Smooth muscle cell (in vitro differentiated cells): ENCODE measurements around the gene COLEC12. TPM values are rescaled to one million over a fixed set of nuclear protein-coding genes. Genes with fewer than 3 reads are reported as not detected.

ENCODE experiments used
- DNase-seq: peaks from one replicate; lab custom pipeline; 2025; ENCODE audit not compliant: unreplicated experiment; lab: John Stamatoyannopoulos, UW
- H2AFZ ChIP-seq: fragments of 200-600 bp; sonication (generic); 2 replicates; pipeline ENCODE4 v1.6.0; 2016; ENCODE audit warnings: antibody characterized with exemption, low read depth, mild to moderate bottlenecking
- H3F3A ChIP-seq: fragments of 200-600 bp; sonication (generic); 2 replicates; pipeline ENCODE4 v1.6.0; 2017; ENCODE audit warnings: antibody characterized with exemption, low read depth
- H3K27ac ChIP-seq: fragments of 200-600 bp; sonication (generic); 2 replicates; pipeline ENCODE4 v1.5.1; 2016; ENCODE audit warnings: low read depth, mild to moderate bottlenecking
- H3K27me3 ChIP-seq: fragments of 200-600 bp; sonication (generic); 2 replicates; pipeline ENCODE4 v1.6.1; 2016; ENCODE audit warnings: low read depth, mild to moderate bottlenecking
- H3K36me3 ChIP-seq: fragments of 200-600 bp; sonication (generic); 2 replicates; pipeline ENCODE4 v1.5.1; 2016; ENCODE audit warnings: low read depth
- H3K4me1 ChIP-seq: fragments of 200-600 bp; sonication (generic); 2 replicates; pipeline ENCODE4 v1.5.1; 2016; ENCODE audit warnings: low read depth
- H3K4me2 ChIP-seq: fragments of 200-600 bp; sonication (generic); 2 replicates; pipeline ENCODE4 v1.6.0; 2016; ENCODE audit warnings: mild to moderate bottlenecking
- H3K4me3 ChIP-seq: fragments of 200-600 bp; sonication (generic); 2 replicates; pipeline ENCODE4 v1.5.1; 2016; ENCODE audit warnings: mild to moderate bottlenecking
- H3K79me2 ChIP-seq: fragments of 200-600 bp; sonication (generic); 2 replicates; pipeline ENCODE4 v1.6.0; 2016; ENCODE audit warnings: low read depth, mild to moderate bottlenecking
- H3K9ac ChIP-seq: fragments of 200-600 bp; sonication (generic); 2 replicates; pipeline ENCODE4 v1.6.0; 2016; ENCODE audit warnings: low read depth
- H3K9me3 ChIP-seq: fragments of 200-600 bp; sonication (generic); replicated peaks from 2 replicates; pipeline ENCODE4 v1.5.1; 2016; ENCODE audit warnings: low read depth
- H4K20me1 ChIP-seq: fragments of 200-600 bp; sonication (generic); 2 replicates; pipeline ENCODE4 v1.6.0; 2016; ENCODE audit warnings: low read depth
- WGBS: methylation state at CpG from one replicate; pipeline ENCODE4 v1.1.7; 2016; ENCODE audit warnings: low lambda C conversion rate; 5-methylcytosine and 5-hydroxymethylcytosine counted together
- polyA plus RNA-seq: library from polyadenylated mRNA; unstranded; fragments of >200 nt; fragmentation: Nextera tagmentation; extraction: Ambion mirVana; gene quantifications from 2 replicates; pipeline ENCODE4 v1.2.1, GENCODE V29; 2016
- total RNA-seq: library from RNA; depleted of rRNA; stranded (reverse); fragments of >200 nt; gene quantifications from 2 replicates; pipeline ENCODE4 v1.2.3, GENCODE V29; 2014
- TF ChIP-seq, protein P1 (sequence below): fragments of 200-600 bp; sonication (generic); IDR thresholded peaks from 2 replicates; pipeline ENCODE4 v1.5.1; 2017; ENCODE audit warnings: borderline replicate concordance, mild to moderate bottlenecking, antibody characterized with exemption; ENCODE audit not compliant: insufficient read depth, poor library complexity, severe bottlenecking

The COLEC12 gene
- total and polyA plus RNA-seq, 2 experiments from 2014 or later = 10.8 to 13.7 TPM

DNA sequence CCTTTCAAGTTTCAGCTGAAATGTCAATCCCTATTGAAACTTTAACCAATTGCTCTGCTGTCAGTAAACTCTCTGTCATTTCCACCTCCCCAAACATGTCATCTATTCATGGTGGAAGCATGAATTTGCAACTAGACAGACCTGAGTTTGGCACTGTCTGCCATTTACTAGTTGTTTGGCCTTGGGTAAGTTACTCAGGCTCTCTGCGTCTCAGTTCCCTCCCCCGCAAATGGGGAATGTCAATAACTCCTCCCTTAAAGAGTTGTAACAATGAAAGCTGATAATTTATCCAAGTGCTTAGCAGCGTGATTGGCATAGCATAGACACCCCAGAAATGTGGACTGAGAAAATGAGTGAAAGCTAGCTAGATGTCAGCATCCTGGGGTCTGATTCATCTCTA is 159.4 kb downstream of the COLEC12 start:
- Histone ChIP-seq H3F3A (no peaks in the 10 kb centered on the region), H3K27ac (no peak overlapping the region), H3K9me3 (peaks cover 4% of the 10 kb centered on the region), H3K27me3 (no peaks in the 10 kb centered on the region), H3K9ac (no peak overlapping the region), H3K4me3 (no peak overlapping the region), H3K4me1 (no peaks in the 10 kb centered on the region), H3K36me3 (no peaks in the 10 kb centered on the region), H3K79me2 (no peaks in the 10 kb centered on the region), H2AFZ (no peak overlapping the region), H4K20me1 (no peaks in the 10 kb centered on the region), H3K4me2 (no peak overlapping the region)
- TF ChIP-seq, protein P1, sequence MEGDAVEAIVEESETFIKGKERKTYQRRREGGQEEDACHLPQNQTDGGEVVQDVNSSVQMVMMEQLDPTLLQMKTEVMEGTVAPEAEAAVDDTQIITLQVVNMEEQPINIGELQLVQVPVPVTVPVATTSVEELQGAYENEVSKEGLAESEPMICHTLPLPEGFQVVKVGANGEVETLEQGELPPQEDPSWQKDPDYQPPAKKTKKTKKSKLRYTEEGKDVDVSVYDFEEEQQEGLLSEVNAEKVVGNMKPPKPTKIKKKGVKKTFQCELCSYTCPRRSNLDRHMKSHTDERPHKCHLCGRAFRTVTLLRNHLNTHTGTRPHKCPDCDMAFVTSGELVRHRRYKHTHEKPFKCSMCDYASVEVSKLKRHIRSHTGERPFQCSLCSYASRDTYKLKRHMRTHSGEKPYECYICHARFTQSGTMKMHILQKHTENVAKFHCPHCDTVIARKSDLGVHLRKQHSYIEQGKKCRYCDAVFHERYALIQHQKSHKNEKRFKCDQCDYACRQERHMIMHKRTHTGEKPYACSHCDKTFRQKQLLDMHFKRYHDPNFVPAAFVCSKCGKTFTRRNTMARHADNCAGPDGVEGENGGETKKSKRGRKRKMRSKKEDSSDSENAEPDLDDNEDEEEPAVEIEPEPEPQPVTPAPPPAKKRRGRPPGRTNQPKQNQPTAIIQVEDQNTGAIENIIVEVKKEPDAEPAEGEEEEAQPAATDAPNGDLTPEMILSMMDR = no peak
- 94% methylated on average over 3 of the region's 3 CpGs for WGBS
- no peak for DNase-seq

DNA sequence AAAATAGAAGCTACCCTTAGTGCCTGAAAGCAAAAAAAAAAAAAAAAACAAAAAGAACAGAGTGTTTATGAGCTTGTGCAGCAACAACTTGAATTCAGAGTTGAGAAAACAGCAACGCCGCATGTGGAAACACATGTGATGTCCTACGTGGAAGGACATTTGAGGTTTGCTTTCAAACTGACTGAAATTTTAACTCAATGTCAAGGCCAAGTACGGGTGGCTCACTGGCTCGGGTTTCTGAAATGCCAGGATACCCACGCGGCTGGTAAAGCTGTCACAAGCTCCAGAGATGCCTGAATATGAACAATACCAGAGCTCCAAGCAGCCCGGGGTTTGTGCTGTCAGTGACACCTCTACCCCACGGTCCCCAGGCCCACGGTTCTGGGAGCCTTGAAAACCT is 160.5 kb downstream of the COLEC12 start:
- Histone ChIP-seq H3K4me3 (no peak overlapping the region), H3K4me1 (no peaks in the 10 kb centered on the region), H3F3A (no peaks in the 10 kb centered on the region), H3K4me2 (no peak overlapping the region), H2AFZ (no peak overlapping the region), H3K36me3 (no peaks in the 10 kb centered on the region), H4K20me1 (no peaks in the 10 kb centered on the region), H3K9me3 (no peaks in the 10 kb centered on the region), H3K27ac (no peak overlapping the region), H3K27me3 (no peaks in the 10 kb centered on the region), H3K9ac (no peak overlapping the region), H3K79me2 (no peaks in the 10 kb centered on the region)
- 78% methylated on average over 10 of the region's 10 CpGs for WGBS
- TF ChIP-seq, protein P1 = no peak
- no peak for DNase-seq

DNA sequence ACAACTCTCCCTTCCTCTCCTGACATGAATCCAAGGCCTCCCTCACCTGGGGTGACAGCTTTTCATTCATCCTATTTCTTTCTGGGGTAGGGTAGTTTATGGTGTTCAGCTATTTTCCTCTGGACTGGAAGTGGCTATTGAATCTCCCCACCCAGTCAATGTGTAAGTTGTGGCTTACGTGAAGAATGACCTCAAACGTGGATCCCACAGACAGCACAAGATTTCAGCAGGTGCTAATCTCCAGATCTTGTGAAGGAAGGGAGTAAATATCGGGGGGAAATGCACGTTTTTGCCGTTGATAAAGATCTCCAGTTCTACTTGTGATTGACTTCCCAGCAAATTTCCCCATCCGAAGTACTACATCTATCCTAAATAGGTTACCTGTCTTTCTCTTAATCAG is 161.3 kb downstream of the COLEC12 start:
- H3K36me3 ChIP-seq = no peaks in the 10 kb centered on the region
- no peak overlapping the region for H3K9ac ChIP-seq
- no peaks in the 10 kb centered on the region for H3K4me1 ChIP-seq
- no peak overlapping the region for H2AFZ ChIP-seq
- H3K27ac ChIP-seq = no peak overlapping the region
- H3K79me2 ChIP-seq = no peaks in the 10 kb centered on the region
- H3K9me3 ChIP-seq = no peaks in the 10 kb centered on the region
- no peak overlapping the region for H3K4me3 ChIP-seq
- H3F3A ChIP-seq = no peaks in the 10 kb centered on the region
- TF ChIP-seq, protein P1 = no peak
- H3K4me2 ChIP-seq = no peak overlapping the region
- 86% methylated on average over 6 of the region's 6 CpGs for WGBS
- no peaks in the 10 kb centered on the region for H3K27me3 ChIP-seq
- H4K20me1 ChIP-seq = no peaks in the 10 kb centered on the region
- no peak for DNase-seq

DNA sequence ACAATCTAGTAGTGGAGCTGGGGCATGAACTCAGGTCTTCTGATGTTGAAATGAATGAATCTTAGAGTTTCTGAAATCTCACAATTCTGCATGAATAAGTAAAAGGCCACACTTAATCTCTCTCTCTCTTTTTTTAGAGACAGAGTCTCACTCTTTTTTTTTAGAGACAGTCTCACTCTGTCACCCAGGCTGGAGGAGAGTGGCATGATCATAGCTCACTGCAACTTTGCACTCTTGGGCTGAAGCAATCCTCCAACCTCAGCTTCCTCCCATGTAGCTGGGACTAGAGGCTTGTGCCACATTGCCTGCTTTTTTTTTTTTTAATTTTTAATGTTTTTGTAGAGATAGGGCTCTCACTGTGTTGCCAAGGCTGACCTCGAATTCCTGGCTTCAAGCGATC is 163.8 kb downstream of the COLEC12 start:
- Histone ChIP-seq H3K79me2 (no peaks in the 10 kb centered on the region), H3K27ac (no peak overlapping the region), H4K20me1 (no peaks in the 10 kb centered on the region), H3F3A (no peaks in the 10 kb centered on the region), H3K36me3 (no peaks in the 10 kb centered on the region), H3K4me1 (no peaks in the 10 kb centered on the region), H3K4me3 (no peak overlapping the region), H3K4me2 (no peak overlapping the region), H3K9me3 (no peaks in the 10 kb centered on the region), H3K27me3 (no peaks in the 10 kb centered on the region), H2AFZ (no peak overlapping the region), H3K9ac (no peak overlapping the region)
- 98% methylated on average over 2 of the region's 2 CpGs for WGBS
- TF ChIP-seq, protein P1 = no peak
- no peak for DNase-seq
